Measurements from ENCODE around the gene GLCCI1.

GLCCI1 gene

DNA sequence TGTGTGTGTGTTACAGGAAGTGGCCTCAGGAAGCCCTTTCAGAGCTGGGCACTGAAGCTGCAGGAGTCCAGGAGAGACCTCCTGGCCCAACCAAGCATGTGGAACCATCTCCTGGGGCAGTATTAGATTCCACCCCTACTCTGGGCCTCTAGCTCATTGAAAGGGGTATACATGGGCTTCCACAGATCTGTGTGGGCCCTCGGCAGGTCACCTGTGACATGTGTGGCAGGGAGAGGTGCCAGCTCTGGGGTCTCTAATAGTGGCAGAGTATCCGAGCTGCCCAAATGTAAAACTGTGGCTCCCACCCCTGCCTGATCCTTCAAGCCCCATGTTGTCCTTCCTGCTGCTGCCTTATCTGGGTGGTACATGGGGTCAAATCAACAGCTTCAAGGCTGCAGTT, 144.1 kb downstream of the GLCCI1 start:
- Histone ChIP-seq H3K4me1 (ENCODE audit: insufficient read depth, insufficient read length) (peaks cover 4% of the 10 kb centered on the region), H3K36me3 (ENCODE audit: insufficient read depth, insufficient read length, low read length) (no peaks in the 10 kb centered on the region), H3K27me3 (ENCODE audit: insufficient read depth, insufficient read length) (no peaks in the 10 kb centered on the region), H3K9me3 (ENCODE audit: insufficient read depth, low read length) (0 out of 2 replicates have a peak, but pooled peaks cover 9% of the 10 kb centered on the region), H3K4me3 (ENCODE audit: insufficient read length, low read depth) (no peak overlapping the region), H3K9ac (ENCODE audit: insufficient read length, low read depth) (no peak overlapping the region)
- TF ChIP-seq ZNF274 (IDR thresholded peaks at IDR 0.05; ENCODE audit: low read depth, low read length) (no peak), SUZ12 (IDR thresholded peaks at IDR 0.05; ENCODE audit: extremely low read depth, insufficient read depth, insufficient read length) (no peak), YY1 (IDR thresholded peaks at IDR 0.05; ENCODE audit: insufficient read depth, insufficient read length) (no peak)
- no peak for DNase-seq (ENCODE audit: low read depth, low spot score)

DNA sequence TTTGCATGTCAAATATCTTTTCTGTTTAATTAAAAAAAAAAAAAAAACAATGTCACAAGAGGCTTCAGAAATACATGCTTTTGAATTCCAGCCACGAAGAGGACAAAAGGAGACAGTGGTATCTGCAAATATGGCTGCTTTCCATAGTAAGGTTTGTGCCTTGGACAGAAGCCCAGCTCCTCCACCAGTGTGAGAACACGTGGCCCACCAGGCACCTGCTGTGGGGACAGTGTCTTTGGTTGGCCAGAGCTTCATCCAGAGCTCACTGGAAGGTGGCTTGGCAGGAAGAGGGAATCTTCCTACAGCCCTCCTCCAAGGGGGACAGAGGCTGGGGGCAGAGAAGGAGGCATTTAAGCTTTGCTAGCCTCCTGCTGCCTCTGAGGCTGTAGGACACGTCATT, 144.6 kb downstream of the GLCCI1 start:
- no peak for DNase-seq (ENCODE audit: low read depth, low spot score)
- no peak for TF ChIP-seq ZNF274 (IDR thresholded peaks at IDR 0.05; ENCODE audit: low read depth, low read length)
- TF ChIP-seq SUZ12 (IDR thresholded peaks at IDR 0.05; ENCODE audit: extremely low read depth, insufficient read depth, insufficient read length), result no peak
- TF ChIP-seq YY1 (IDR thresholded peaks at IDR 0.05; ENCODE audit: insufficient read depth, insufficient read length), result no peak
- Histone ChIP-seq H3K36me3 (ENCODE audit: insufficient read depth, insufficient read length, low read length) (no peaks in the 10 kb centered on the region), H3K4me1 (ENCODE audit: insufficient read depth, insufficient read length) (peaks cover 4% of the 10 kb centered on the region), H3K4me3 (ENCODE audit: insufficient read length, low read depth) (no peak overlapping the region), H3K9me3 (ENCODE audit: insufficient read depth, low read length) (0 out of 2 replicates have a peak, but pooled peaks cover 9% of the 10 kb centered on the region), H3K9ac (ENCODE audit: insufficient read length, low read depth) (no peak overlapping the region), H3K27me3 (ENCODE audit: insufficient read depth, insufficient read length) (no peaks in the 10 kb centered on the region)

DNA sequence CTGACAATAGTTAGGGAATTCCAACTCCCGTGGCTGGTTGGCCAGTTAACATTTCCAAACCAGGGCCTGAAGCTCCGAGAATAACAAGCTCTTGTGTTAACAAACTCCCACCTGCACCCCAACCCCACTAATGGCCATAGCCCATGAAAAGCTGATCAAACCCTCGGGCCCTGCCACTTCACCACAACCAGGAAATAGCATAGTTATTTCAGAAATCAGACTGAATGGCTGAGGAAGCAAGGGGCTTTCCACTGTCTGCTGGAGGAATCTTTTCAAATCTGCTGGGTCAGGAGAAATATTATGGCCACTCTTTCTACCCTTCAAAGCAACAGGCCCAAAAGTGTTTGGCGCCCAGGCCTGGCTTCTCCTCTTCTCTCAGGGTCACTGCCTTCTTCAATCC, 145.6 kb downstream of the GLCCI1 start:
- Histone ChIP-seq H3K27me3 (ENCODE audit: insufficient read depth, insufficient read length) (no peaks in the 10 kb centered on the region), H3K9ac (ENCODE audit: insufficient read length, low read depth) (no peak overlapping the region), H3K4me1 (ENCODE audit: insufficient read depth, insufficient read length) (peaks cover 4% of the 10 kb centered on the region), H3K9me3 (ENCODE audit: insufficient read depth, low read length) (0 out of 2 replicates have a peak, but pooled peaks cover 9% of the 10 kb centered on the region), H3K4me3 (ENCODE audit: insufficient read length, low read depth) (no peak overlapping the region), H3K36me3 (ENCODE audit: insufficient read depth, insufficient read length, low read length) (no peaks in the 10 kb centered on the region)
- no peak for DNase-seq (ENCODE audit: low read depth, low spot score)
- TF ChIP-seq YY1 (IDR thresholded peaks at IDR 0.05; ENCODE audit: insufficient read depth, insufficient read length) (no peak), SUZ12 (IDR thresholded peaks at IDR 0.05; ENCODE audit: extremely low read depth, insufficient read depth, insufficient read length) (no peak), ZNF274 (IDR thresholded peaks at IDR 0.05; ENCODE audit: low read depth, low read length) (no peak)

- no peaks in the 10 kb centered on the region for H3K36me3 ChIP-seq (ENCODE audit: insufficient read depth, insufficient read length, low read length)
- 0 out of 2 replicates have a peak, but pooled peaks cover 9% of the 10 kb centered on the region for H3K9me3 ChIP-seq (ENCODE audit: insufficient read depth, low read length)
- no peak for TF ChIP-seq ZNF274 (IDR thresholded peaks at IDR 0.05; ENCODE audit: low read depth, low read length)
- no peak for TF ChIP-seq YY1 (IDR thresholded peaks at IDR 0.05; ENCODE audit: insufficient read depth, insufficient read length)
- H3K4me3 ChIP-seq (ENCODE audit: insufficient read length, low read depth), result no peak overlapping the region
- H3K9ac ChIP-seq (ENCODE audit: insufficient read length, low read depth), result no peak overlapping the region
- H3K27me3 ChIP-seq (ENCODE audit: insufficient read depth, insufficient read length), result no peaks in the 10 kb centered on the region
- DNase-seq (ENCODE audit: low read depth, low spot score), result no peak
- peaks cover 4% of the 10 kb centered on the region for H3K4me1 ChIP-seq (ENCODE audit: insufficient read depth, insufficient read length)
These were observed 147.2 kb downstream of the GLCCI1 start for GRCh38 chr7:8115547-8116402.

GRCh38 chr7:8117195-8117594, 148.6 kb downstream of the GLCCI1 start:
- no peaks in the 10 kb centered on the region for H3K36me3 ChIP-seq (ENCODE audit: insufficient read depth, insufficient read length, low read length)
- H3K4me1 ChIP-seq (ENCODE audit: insufficient read depth, insufficient read length), result peaks cover under 1% of the 10 kb centered on the region
- 0 out of 2 replicates have a peak, but pooled peaks cover 9% of the 10 kb centered on the region for H3K9me3 ChIP-seq (ENCODE audit: insufficient read depth, low read length)
- H3K9ac ChIP-seq (ENCODE audit: insufficient read length, low read depth), result no peak overlapping the region
- no peak overlapping the region for H3K4me3 ChIP-seq (ENCODE audit: insufficient read length, low read depth)
- TF ChIP-seq SUZ12 (IDR thresholded peaks at IDR 0.05; ENCODE audit: extremely low read depth, insufficient read depth, insufficient read length) (no peak), ZNF274 (IDR thresholded peaks at IDR 0.05; ENCODE audit: low read depth, low read length) (no peak), YY1 (IDR thresholded peaks at IDR 0.05; ENCODE audit: insufficient read depth, insufficient read length) (no peak)
- DNase-seq (ENCODE audit: low read depth, low spot score), result no peak
- H3K27me3 ChIP-seq (ENCODE audit: insufficient read depth, insufficient read length), result no peaks in the 10 kb centered on the region

DNA sequence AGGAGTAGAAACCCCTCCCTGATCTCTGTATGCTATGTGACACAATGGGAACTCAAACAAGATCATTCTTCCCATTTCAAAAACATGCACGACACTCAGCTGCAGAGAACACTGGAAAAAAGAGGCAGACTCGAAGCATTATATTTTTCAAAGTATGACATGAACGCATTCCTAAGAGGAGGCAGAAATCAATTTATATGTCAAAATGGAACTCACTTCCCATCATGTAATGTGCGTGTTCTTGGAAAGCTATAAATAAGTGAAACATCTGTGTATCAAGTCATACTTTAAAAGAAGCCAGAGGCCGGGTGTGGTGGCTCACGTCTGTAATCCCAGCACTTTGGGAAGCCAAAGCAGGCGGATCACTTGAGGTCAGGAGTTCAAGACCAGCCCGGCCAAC, 150.7 kb downstream of the GLCCI1 start:
- DNase-seq (ENCODE audit: low read depth, low spot score), result no peak
- no peaks in the 10 kb centered on the region for H3K27me3 ChIP-seq (ENCODE audit: insufficient read depth, insufficient read length)
- H3K4me1 ChIP-seq (ENCODE audit: insufficient read depth, insufficient read length), result no peaks in the 10 kb centered on the region
- no peak overlapping the region for H3K4me3 ChIP-seq (ENCODE audit: insufficient read length, low read depth)
- H3K9ac ChIP-seq (ENCODE audit: insufficient read length, low read depth), result no peak overlapping the region
- H3K36me3 ChIP-seq (ENCODE audit: insufficient read depth, insufficient read length, low read length), result no peaks in the 10 kb centered on the region
- no peak for TF ChIP-seq SUZ12 (IDR thresholded peaks at IDR 0.05; ENCODE audit: extremely low read depth, insufficient read depth, insufficient read length)
- TF ChIP-seq YY1 (IDR thresholded peaks at IDR 0.05; ENCODE audit: insufficient read depth, insufficient read length), result no peak
- TF ChIP-seq ZNF274 (IDR thresholded peaks at IDR 0.05; ENCODE audit: low read depth, low read length), result no peak
- no peaks in the 10 kb centered on the region for H3K9me3 ChIP-seq (ENCODE audit: insufficient read depth, low read length)

GRCh38 chr7:8120390-8121058, 151.9 kb downstream of the GLCCI1 start:
- Histone ChIP-seq H3K36me3 (ENCODE audit: insufficient read depth, insufficient read length, low read length) (no peaks in the 10 kb centered on the region), H3K9me3 (ENCODE audit: insufficient read depth, low read length) (no peaks in the 10 kb centered on the region), H3K27me3 (ENCODE audit: insufficient read depth, insufficient read length) (no peaks in the 10 kb centered on the region), H3K4me3 (ENCODE audit: insufficient read length, low read depth) (no peak overlapping the region), H3K4me1 (ENCODE audit: insufficient read depth, insufficient read length) (no peaks in the 10 kb centered on the region), H3K9ac (ENCODE audit: insufficient read length, low read depth) (no peak overlapping the region)
- no peak for DNase-seq (ENCODE audit: low read depth, low spot score)
- TF ChIP-seq ZNF274 (IDR thresholded peaks at IDR 0.05; ENCODE audit: low read depth, low read length) (no peak), YY1 (IDR thresholded peaks at IDR 0.05; ENCODE audit: insufficient read depth, insufficient read length) (no peak), SUZ12 (IDR thresholded peaks at IDR 0.05; ENCODE audit: extremely low read depth, insufficient read depth, insufficient read length) (no peak)

Measured in NT2/D1 (cell line).